Epithelial cell of umbilical artery (primary cell): Measurements from ENCODE around the gene PCDHGC5. TPM values are rescaled to one million over a fixed set of nuclear protein-coding genes. Genes with fewer than 3 reads are reported as not detected.

Source experiments
- total RNA-seq: library from RNA; depleted of rRNA; stranded (reverse); fragments of >200 nt; gene quantifications from 2 replicates; pipeline ENCODE4 v1.2.3, GENCODE V29; 2014

Gene PCDHGC5
- 0.32 TPM in 1 of 2 replicates, not detected in the other for total RNA-seq

DNA sequence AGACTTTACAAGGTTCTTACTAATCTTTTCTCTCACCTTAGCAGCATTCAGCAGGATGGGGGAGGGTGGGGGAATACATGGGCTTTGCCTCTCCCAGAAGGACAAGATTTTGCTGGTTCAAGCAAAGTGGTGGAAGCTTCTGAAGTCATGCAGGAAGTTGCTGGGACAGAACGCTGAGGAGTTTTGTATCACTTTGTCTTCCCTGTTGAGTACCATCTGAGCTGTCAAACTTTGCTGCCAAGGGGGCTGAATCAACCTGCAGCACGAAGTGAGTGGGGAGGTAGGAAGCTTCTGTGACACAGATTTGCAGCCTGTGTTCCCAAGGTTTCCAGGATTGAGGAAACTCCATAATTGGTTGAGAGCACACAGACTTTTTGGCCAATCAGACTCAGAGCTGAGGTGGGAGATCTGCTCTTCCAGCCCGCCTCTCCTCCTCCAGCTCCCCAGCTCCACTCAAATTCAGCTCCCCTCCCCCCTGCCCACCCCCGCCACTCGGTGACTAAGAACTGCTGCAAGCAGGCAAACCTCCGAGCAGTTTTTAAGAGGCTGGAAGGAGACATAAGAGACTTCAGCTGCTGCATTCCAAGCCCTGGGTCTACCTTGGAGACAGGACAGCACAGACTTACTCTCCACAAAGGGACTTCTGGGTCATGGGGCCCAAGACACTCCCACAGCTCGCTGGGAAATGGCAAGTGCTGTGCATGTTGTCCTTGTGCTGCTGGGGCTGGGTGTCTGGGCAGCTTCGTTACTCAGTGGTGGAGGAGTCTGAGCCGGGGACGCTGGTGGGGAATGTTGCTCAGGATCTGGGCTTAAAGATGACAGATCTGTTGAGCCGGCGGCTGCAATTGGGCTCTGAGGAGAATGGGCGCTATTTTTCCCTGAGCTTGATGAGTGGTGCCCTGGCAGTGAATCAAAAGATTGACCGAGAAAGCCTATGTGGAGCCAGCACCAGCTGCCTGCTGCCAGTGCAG lies at the start of gene PCDHGC5:
Gene PCDHGC5, plus strand, starts transcription at position 491 of the 971 bp plus-strand sequence. Its CDS starts 160 bp downstream, at position 651.

DNA sequence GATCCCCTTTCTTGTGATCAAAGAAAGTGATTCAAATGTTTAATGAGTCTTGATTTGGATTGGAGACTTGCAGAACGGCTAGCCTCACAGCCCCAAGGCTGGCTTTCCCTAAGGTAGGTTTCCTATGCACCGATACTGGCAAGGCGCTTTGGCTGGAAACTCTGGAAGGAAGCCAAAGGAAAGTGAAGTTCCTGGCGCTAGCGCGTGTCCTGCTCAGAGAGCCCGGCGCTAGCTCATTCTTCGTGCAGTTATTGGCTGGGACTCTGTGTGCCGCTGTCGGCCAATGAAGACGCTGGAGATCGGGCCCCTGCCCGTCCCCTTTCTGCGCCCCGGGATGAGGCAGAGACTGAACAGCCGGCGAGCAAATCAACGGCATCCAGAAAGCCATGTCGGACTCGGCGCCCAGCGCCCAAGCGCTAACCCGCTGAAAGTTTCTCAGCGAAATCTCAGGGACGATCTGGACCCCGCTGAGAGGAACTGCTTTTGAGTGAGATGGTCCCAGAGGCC lies 13.2 kb upstream of the PCDHGC5 start, which contains the start of gene PCDHGC3:
Gene PCDHGC3, plus strand, starts transcription at position 342 of the 507 bp plus-strand sequence. Its CDS starts 151 bp downstream, at position 493.

DNA sequence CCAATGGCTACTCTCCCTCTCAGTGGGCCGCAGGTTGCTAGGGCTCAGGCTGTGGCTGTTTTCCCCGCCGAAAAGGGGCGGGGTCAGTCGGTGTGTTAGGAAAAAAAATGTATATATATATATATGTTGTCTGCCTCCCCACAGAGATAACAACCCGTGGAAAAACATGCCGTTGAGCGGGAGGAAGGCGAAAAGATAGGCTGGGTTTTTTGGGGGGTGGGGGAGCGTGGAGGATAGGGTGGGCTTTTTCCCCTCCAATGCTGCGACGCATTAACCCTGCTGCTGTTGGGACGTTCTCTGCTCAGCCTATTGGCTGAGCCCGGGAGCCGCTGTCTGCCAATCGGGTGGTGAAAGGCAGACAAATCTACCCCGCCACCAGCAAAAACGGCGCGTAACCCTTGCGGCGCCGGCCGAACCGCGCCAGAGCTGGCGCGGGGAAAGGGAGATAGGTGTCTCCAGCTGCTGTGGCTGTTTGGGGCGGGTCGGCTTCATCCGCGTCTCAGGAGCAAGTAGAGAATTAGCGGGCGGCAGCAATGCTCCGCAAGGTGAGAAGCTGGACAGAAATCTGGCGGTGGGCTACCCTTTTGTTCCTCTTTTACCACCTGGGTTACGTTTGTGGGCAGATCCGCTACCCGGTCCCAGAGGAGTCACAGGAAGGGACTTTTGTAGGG lies 4.1 kb upstream of the PCDHGC5 start, which contains the start of gene PCDHGC4:
Gene PCDHGC4, plus strand, starts transcription at position 390 of the 671 bp plus-strand sequence. Its CDS starts 144 bp downstream, at position 534.

Other genes with a start within 250 kb of the PCDHGC5 start
- 0.32 and 0.46 TPM in 2 replicates for gene PCDHB15, start 243.7 kb upstream of the PCDHGC5 start, total RNA-seq
- 0.15 TPM in 1 of 2 replicates, not detected in the other for gene SLC25A2, start 185.0 kb upstream of the PCDHGC5 start, total RNA-seq
- gene TAF7, start 168.3 kb upstream of the PCDHGC5 start, total RNA-seq, result 76.7 and 85.6 TPM in 2 replicates
- under 0.01 and 0.32 TPM in 2 replicates for gene PCDHGA1, start 158.6 kb upstream of the PCDHGC5 start, total RNA-seq
- 0.46 and 0.65 TPM in 2 replicates for gene PCDHGA2, start 150.3 kb upstream of the PCDHGC5 start, total RNA-seq
- 0.15 and 0.32 TPM in 2 replicates for gene PCDHGA3, start 145.3 kb upstream of the PCDHGC5 start, total RNA-seq
- under 0.01 and 0.65 TPM in 2 replicates for gene PCDHGB1, start 139.0 kb upstream of the PCDHGC5 start, total RNA-seq
- gene PCDHGA4, start 134.1 kb upstream of the PCDHGC5 start, total RNA-seq, result 1.7 and 1.9 TPM in 2 replicates
- gene PCDHGB2, start 129.1 kb upstream of the PCDHGC5 start, total RNA-seq, result 0.46 and 0.65 TPM in 2 replicates
- gene PCDHGA5, start 124.9 kb upstream of the PCDHGC5 start, total RNA-seq, result 0.30 and 0.32 TPM in 2 replicates
- gene PCDHGB3, start 118.8 kb upstream of the PCDHGC5 start, total RNA-seq, result 0.46 and 1.3 TPM in 2 replicates
- gene PCDHGA6, start 115.2 kb upstream of the PCDHGC5 start, total RNA-seq, result 0.76 and 0.97 TPM in 2 replicates
- gene PCDHGA7, start 106.3 kb upstream of the PCDHGC5 start, total RNA-seq, result 0.65 and 0.91 TPM in 2 replicates
- gene PCDHGB4, start 101.4 kb upstream of the PCDHGC5 start, total RNA-seq, result 4.9 and 10.1 TPM in 2 replicates
- gene PCDHGA8, start 96.4 kb upstream of the PCDHGC5 start, total RNA-seq, result 0.46 and 0.97 TPM in 2 replicates
- 6.1 and 9.1 TPM in 2 replicates for gene PCDHGB5, start 91.1 kb upstream of the PCDHGC5 start, total RNA-seq
- gene PCDHGA9, start 86.3 kb upstream of the PCDHGC5 start, total RNA-seq, result 0.76 and 0.97 TPM in 2 replicates
- 0.97 and 1.1 TPM in 2 replicates for gene PCDHGB6, start 81.1 kb upstream of the PCDHGC5 start, total RNA-seq
- gene PCDHGA10, start 76.1 kb upstream of the PCDHGC5 start, total RNA-seq, result 2.3 TPM in 2 replicates
- gene PCDHGB7, start 71.4 kb upstream of the PCDHGC5 start, total RNA-seq, result 2.9 and 3.3 TPM in 2 replicates
- gene PCDHGA11, start 68.0 kb upstream of the PCDHGC5 start, total RNA-seq, result 5.3 and 5.8 TPM in 2 replicates
- 5.2 and 5.9 TPM in 2 replicates for gene PCDHGA12, start 58.6 kb upstream of the PCDHGC5 start, total RNA-seq
- gene PCDHGC3, start 13.1 kb upstream of the PCDHGC5 start, total RNA-seq, result 6.5 and 7.8 TPM in 2 replicates
- 0.32 and 0.46 TPM in 2 replicates for gene PCDHGC4, start 4.1 kb upstream of the PCDHGC5 start, total RNA-seq
- 23.7 and 36.1 TPM in 2 replicates for gene DIAPH1, start 129.9 kb downstream of the PCDHGC5 start, total RNA-seq
- gene HDAC3, start 147.8 kb downstream of the PCDHGC5 start, total RNA-seq, result 50.3 and 56.1 TPM in 2 replicates
- gene RELL2, start 147.9 kb downstream of the PCDHGC5 start, total RNA-seq, result 3.9 and 4.3 TPM in 2 replicates
- gene FCHSD1, start 162.3 kb downstream of the PCDHGC5 start, total RNA-seq, result 21.1 and 26.6 TPM in 2 replicates
- gene ARAP3, start 193.1 kb downstream of the PCDHGC5 start, total RNA-seq, result 28.4 and 55.2 TPM in 2 replicates